HG03175 (cell line): ENCODE measurements around the gene CCNK.
A peak's percentile ranks its signal among the peaks of the same experiment; 100 is the strongest.

Experiments used
- ATAC-seq: cut with Tn5 transposase; IDR thresholded peaks from one replicate; pipeline ENCODE4 v1.9.1; 2021; ENCODE audit warnings: mild to moderate bottlenecking, moderate library complexity; ENCODE audit not compliant: unreplicated experiment

Gene CCNK

GRCh38 chr14:99465288-99465687 lies 15.9 kb upstream of the CCNK start:
- ATAC-seq, result no peak

- no peak for ATAC-seq
These were observed 14.5 kb upstream of the CCNK start for GRCh38 chr14:99466758-99467157.

DNA sequence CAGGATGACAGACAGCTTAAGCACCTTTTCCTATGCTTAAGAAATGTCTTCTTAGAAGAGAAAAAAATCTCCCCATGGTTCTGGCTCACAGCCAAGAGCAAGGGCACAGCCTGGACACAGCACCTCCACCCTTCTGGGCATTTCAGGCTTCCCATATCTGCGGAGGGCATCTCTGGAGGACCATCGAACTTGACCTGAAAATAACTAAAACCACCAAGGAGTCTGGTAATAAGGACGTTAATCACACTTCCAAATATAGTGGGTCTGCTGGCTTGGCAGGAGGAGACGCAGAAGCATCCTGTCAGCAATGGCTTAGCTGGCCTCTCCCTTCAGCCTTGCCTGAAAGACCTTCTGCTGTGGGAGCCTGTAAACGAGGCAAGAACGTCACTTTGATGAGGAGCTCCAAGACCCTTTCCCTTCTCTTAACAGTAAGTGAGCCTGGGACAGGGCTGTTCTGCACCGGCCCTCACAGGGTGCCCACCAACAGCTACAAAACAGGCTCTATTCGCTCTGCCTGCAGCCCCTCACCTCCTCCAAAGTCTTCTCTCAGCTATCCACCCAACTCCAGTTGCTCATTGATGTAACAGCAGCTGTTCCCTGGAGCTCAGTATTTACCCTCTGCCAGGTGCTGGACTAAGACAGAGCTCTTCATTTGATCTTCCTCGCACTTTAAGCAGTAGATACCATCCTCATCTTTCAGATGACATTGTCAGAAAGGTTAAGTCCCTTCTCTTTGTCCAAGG lies 13.7 kb upstream of the CCNK start:
- no peak for ATAC-seq

DNA sequence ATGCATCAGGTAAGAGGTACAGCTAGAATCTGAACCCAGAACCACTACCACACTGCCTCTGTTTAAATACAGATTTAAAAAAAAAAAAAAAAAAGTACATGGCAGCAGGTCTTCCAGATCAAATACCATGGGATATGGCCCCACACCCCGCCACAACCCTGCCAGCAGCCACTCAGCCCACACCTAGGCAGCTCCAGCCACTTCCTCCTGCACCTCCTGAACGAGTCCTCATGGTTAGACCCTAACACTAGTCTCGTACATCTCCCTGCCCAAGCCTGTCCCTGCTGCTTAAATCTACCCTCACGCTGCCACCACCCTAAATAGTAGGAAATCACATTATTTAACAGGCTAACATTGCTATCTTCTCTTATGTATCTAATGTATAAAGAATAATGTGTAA lies 13.1 kb upstream of the CCNK start:
- ATAC-seq, result no peak

GRCh38 chr14:99468836-99469592 lies 12.2 kb upstream of the CCNK start:
- ATAC-seq, result no peak

- ATAC-seq, result no peak
These were observed 9.5 kb upstream of the CCNK start for GRCh38 chr14:99471731-99472130.

DNA sequence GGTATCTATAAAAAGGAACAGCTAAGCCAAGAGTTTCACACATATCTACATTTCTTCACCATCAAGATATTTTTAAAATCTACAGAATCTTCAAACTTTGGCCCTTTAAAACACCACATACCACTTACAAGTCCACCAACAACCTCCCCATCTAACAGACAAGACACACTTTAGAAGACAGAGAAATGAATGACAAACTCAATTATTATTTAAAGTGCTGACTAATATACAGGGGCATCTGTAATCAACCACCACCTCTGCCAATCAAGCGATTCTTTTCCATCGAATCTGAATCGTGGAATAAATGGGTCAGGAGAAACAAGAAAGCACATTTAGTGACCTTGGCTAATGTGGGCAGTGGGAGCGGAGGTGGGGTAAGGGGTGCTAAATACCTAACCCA lies 8.3 kb upstream of the CCNK start:
- ATAC-seq, result no peak

DNA sequence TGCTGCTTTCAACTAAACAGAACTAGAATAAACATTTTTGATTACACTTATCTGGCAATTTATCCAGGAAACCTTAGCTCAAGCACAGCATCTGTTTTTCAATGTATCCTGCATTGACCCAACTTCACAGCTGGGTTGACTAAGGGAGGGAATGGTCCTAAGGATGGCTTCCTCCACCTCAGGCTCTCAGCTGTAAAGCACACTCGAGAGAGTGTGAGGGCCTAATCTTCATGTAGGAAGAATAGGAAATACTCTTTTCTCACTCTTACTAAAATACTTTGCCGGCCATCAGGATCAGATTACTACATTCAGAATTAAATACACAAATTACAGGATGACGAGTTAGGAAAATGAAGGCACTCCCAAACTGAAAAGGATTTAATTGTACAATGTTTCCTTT lies 7.8 kb upstream of the CCNK start:
- no peak for ATAC-seq

DNA sequence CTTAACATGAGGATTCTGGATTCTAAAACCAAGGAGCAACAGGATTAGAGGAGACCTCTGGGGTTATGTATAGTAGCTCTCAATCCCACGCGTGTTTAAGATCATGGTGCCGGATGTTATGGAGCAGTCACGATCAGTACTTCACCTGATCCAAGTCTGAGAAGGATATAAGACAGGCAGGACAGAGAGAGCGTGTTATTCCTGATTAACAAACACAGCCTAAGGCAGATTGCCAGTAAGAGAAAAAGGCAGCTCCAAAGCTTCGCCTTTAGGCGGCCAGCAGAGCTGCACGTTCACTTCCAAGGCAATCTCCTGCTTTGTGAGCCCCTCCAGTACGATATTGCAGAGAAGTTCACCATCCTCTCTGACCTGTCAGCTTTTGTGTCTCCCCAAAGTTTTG lies 6.0 kb upstream of the CCNK start:
- no peak for ATAC-seq

DNA sequence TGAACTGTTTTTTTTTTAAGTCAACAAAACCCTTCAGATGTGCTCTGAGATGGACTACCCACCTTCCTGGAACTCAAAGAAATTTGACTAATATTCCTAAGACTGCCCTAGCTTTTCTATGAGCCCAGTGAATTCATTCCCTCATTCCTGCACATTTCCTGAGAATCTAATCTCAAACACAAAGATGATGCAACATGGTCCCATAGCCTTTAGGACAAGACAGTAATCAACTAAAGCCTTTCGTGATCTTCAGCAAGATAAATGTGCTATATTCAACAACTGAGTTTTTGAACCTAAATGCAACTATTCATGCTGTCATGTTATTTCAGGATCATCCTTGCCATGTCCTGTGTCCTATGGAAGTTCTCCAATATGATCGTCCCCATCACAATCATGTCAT lies 5.5 kb upstream of the CCNK start:
- no peak for ATAC-seq

DNA sequence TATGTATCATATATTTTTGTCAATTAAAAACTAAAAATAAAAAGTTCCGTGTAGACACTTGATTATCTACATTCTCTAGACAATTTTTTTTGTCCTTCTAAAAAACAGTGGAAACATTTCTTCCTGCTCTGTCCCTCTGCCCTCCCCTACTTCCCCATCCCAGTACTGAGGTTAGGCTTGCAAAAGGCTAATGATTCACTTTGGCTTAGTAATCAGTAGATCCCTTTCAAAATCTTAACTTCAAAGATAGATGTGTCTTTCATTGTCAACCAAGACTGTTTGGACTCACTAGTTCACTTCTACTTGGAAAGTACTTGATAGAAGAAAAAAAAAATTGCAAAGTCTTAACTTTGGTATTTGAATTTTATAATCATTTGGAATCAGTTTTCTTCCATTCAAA lies 4.3 kb upstream of the CCNK start:
- no peak for ATAC-seq

DNA sequence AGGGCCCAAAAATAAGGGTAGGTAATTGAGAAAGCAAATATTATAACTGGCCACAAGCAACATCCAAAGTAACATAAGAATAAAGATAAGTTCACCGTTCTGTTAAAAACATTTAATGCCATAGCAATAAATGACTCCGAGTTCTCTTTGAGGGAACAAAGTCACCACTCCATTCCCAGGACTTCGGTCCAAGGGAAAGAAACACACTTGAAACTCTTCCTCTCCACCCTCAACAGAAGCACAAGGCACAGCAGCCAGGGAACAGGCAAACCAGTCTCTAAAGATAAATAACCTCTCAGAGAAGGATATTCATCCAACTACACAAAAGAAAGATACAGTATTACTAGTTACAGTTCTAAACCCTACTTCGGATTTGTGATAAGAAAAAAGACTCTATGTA lies 3.1 kb upstream of the CCNK start:
- no peak for ATAC-seq

GRCh38 chr14:99479160-99479905 lies 1.9 kb upstream of the CCNK start:
- no peak for ATAC-seq

GRCh38 chr14:99479906-99480869 lies 1.0 kb upstream of the CCNK start, which contains the start of gene SETD3:
SETD3 (minus strand) TSS chr14:99480859; CDS start chr14:99465805, 15,054 bp downstream.
- peak; percentile 4 for ATAC-seq

DNA sequence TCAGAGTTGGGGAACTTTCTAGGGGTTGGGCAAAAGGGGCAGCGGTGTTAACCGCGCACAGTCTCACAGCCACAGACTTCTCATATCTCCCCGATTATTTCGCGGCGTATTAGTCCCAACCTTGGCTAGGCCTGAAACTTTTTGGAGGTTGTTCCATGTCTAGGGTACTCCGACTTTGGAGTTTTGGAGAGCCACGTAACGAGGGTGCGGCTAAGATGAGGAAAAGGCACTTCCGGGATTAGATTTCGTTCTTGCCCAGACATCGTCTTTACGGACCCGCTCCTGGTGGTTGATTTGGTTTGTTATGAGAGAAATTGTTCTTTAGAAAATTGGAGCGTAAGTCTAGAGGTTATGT lies 513 bp downstream of the CCNK start:
- ATAC-seq, result no peak

GRCh38 chr14:99484106-99484505 lies 2.9 kb downstream of the CCNK start:
- no peak for ATAC-seq

DNA sequence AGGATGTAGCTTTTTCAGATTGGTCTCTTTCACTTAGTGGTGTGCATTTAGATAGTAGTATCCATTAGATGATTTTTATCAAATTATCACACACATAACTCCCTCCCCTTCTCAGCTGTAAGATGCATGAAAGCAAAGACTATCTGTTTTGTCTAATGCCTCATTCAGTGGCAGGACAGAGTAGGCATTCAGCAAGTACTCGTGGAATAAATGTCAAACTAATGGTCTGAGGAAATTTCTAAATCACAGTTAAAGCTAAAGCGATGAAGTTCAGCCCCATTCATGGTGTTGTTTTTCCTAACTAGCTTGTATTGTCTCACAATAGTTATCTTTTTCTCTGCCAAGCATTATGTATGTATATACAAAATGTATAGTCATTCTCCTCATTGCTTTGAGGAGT lies 16.1 kb downstream of the CCNK start:
- no peak for ATAC-seq

DNA sequence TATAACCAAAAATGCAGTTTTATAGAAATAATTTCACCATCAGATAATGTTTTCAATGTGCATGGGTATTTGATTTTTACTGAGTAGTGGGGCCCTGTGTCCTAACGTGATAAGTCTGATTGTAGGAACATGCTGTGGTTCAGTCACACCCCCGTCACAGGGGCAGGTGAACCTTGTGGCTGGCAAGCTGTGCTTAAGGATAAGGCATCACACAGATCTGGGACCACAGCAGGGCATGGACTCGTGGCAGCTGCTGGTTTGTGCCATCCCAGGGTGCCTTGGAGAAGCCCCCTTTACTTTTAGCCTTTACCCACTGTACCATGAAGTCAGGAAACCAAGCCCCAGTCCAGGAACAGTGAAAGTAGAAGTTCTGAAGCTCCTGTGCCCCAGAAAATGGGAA lies 16.7 kb downstream of the CCNK start:
- ATAC-seq, result no peak

DNA sequence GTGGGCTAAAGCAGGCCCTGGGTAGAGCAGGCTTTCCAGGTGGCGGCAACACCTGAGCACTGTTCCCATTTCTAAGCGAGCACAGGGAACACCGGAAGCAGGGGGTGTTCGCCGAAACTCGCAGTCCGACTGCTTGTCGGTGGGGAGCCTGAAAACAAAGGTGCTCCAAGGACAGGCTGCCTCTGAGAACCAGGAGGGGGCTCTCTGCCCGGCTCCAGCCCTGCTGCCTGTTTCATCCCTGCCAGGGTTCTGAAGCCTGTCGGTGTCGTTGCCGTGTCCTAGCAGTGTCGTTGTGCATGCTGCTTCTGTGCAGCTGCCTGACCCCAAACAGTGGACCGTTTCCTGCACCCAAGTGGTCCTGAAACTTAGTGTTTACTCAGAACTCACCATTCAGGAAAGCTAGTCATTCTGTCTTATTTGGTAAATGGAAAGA lies 21.8 kb downstream of the CCNK start:
- no peak for ATAC-seq

DNA sequence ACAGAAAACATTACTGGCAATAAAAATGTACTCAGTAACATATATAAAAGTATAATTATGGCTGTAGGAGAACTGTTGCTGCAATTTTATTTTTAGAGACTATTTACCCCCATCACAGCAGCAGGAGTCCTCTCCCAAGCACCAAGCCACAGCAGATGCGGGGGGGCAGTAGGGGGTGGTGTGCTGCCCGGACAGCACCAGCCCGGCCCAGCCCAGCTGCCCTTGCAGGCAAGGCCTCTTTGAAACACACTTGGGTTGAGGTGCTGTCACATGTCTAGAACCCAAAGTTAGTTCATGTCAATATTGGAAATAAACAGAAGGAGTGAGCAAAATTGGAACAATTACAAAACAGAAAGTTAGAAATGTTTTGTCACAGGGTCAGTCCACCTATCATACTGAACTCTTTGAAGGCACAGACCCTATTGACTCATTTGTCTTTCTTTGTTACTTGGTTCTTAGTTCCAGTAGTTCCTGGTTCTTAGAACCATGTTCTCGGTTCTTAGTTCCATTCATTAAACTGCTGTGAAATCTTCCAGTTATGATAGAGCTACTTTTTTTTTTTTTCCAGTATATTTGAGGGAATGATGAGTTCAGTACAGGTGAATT lies 22.7 kb downstream of the CCNK start:
- no peak for ATAC-seq
